Stimulated activated CD4-positive, alpha-beta T cell treated with anti-CD3 and anti-CD28 coated beads, Interleukin-12 subunit alpha, Interleukin-12 subunit beta, amount 100 ng/mL, for 48 hours (primary cell): ENCODE measurements around the gene GTF2H1.
"Not testable (repeated sequence)": the region's sequence is repeated elsewhere in the genome, so short reads cannot be mapped to it uniquely, and the experiment has no call there.

Experiments used
- DNase-seq, 3 donors: peaks; one replicate each; pipeline ENCODE4 v3.0.0-alpha.2; 2020; ENCODE audit warnings: low read depth in 2 of 3, low spot score in 1 of 3

Gene GTF2H1

GRCh38 chr11:18372201-18372600, 49.8 kb downstream of the GTF2H1 start:
- DNase-seq: no peak

DNA sequence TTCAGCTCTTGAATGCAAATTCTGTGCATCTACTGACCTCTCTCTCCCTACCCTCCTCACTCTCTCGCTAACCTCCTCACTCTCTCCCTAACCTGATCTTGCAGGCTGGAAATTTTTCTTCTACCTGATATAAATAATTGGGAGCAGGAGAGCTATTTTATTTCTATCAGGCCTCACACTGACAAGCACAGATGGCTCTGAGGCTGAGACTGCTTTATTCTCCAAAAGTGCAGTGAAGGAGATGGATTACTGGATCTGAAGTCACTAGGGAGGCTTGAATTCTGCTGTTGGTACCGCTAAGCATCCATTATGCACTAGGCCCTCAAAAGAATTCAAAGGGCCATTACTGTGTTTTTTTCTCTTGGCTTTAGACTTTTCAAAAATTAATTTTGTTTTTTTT, 52.6 kb downstream of the GTF2H1 start:
- DNase-seq: no peak

- no peak for DNase-seq
Observed at GRCh38 chr11:18375941-18376340, 53.6 kb downstream of the GTF2H1 start.

GRCh38 chr11:18379201-18379600, 56.8 kb downstream of the GTF2H1 start:
- DNase-seq: no peak

DNA sequence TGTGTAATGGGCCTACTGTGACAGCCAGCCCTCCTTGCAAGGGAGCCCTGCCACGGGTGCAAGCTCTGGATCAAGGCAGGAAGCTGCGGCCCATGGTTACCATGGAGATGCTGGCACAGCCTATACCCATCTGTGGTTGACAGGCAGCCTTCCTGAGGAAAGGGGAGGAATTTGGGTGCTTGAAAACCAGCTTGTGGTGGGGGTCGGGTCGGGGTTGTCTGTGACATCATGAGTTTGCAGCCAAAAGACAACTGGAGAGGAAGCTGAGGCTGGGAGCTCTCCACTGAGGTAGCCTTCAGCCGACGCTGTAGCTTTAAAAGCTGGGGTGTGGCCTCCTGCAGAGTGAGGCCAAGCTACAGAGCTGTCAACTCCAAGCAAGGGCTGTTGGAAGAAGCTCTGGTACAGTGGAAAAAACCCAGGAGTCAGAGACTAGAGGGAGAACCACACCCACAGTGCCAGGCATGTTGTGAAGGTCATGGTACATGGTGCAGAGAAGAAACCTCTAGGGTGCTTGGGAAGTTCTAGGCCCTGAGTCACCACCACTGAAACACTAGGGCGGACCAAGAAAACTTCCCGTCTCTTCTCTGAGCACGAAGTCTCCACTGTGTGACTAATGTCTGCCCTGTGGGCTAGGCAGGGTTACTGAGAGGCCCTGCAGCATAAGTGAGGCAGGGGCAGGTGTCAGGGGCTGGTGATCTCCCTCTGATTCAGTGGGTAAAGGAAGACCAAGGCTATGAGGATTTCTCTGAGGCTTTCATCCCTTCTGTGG, 61.2 kb downstream of the GTF2H1 start:
- peak; percentile 55 to 84 (median 75) for DNase-seq

DNA sequence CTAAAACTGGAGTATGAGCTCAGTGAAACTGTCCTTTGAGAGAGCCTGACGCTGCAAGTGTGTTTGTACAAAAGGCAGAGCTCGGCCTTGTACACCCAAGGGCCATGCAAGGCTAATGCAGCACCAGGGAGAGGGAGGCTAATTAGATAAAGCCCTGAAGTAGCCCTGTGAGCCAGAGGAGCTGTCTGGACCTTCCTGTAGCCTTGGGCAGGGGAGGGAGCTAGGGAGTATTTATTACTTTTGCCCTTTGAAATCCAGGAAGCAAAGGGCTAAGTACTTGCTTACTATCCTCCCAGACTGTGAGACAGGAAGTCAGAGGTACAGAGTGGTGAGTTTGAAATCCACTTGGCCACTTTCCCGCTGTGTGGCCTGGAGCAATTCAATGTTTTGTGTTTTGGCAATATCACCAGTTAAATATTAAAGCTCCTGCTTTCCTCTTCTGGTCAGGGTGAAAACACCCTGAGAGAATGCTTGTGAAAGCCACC, 61.8 kb downstream of the GTF2H1 start:
- DNase-seq: no peak

DNA sequence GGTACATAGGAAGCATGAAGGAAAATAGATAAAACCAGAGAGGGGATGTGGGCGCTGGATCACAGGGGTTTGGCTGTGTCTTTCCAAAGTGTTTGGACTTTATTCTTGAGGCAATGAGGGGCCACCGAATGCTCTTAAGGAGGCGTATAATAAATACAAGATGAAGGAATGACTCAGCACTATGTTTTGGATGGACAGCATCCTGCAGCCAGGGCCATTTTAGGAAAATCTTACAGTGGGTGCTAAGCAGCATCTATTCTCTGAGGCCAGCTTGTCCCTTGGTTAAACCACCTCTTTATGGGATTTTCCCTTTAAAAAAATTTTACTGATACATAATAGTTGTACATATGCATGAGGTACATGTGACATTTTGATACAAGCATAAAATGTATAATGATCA, 67.7 kb downstream of the GTF2H1 start:
- no peak for DNase-seq

DNA sequence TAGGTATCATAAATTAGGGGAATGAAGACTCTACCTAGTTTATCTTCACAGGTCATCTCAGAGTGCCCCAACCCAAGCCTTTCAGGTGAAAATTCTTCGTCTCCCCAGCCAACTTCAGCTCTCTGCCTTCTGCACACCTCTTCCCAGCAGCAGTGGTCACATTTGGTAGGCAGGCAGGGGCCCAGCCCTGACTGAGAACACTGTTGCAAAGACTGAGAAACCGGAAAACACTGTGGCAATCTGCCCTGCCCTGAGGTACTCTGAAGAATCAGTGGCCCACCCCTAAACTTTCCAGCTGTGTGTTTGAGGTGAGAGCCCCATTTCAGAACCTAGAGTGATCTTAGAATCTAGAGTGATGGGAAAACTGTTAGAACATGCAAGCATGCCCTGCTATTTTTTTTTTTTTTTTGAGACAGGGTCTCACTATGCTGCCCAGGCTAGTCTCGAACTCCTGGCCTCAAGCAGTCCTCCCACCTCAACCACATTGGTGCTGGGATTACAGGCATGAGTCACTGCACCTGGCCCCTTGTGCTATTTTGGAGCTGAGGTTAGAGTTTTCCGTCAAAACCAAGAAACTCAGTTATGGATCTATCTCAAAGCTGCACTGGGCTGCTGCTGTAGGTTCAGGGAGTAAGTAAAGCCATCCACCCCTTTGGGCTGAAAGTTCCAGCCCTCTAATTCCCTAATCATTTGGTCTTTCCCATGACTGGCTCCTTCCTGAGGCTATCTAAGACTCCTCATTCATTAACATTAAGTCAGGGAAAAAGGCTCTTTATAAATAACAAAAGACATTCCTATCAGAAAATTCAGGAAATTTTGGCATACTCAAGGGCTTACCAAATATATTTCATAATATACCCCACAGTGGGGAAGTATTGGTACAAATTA, 70.3 kb downstream of the GTF2H1 start:
- DNase-seq: no peak

DNA sequence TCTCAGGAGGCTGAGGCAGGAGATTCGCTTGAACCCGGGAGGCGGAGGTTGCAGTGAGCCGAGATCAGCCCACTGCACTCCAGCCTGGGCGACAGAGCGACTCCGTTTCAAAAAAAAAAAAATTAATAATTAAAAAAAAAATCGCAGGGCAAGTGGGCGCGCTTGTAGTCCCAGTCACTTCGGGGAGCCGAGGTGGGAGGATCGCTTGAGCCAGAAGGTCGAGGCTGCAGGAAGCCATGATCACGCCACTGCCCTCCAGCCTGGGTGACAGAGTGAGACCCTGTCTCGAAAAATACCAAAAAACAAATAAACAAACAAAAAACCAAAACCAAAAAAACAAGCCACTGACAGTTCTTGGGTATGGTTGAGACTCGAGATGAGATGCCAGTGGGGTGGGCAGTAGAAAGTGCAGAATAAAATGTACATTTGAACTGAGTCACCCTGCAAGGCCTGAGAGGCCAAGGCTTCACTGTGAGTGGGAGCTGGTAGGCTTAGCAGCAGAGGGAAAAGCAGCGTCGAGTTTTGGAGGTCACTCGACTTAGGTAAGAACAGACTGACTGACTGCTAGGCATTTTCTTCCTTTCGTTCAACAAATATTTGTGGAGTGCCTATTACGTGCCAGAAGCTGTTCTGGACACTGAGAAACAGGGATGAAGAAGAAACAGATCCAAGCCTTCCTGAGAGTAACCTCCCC, 71.4 kb downstream of the GTF2H1 start:
- DNase-seq: peak in 2 of 3 donors; percentile 20 to 21

DNA sequence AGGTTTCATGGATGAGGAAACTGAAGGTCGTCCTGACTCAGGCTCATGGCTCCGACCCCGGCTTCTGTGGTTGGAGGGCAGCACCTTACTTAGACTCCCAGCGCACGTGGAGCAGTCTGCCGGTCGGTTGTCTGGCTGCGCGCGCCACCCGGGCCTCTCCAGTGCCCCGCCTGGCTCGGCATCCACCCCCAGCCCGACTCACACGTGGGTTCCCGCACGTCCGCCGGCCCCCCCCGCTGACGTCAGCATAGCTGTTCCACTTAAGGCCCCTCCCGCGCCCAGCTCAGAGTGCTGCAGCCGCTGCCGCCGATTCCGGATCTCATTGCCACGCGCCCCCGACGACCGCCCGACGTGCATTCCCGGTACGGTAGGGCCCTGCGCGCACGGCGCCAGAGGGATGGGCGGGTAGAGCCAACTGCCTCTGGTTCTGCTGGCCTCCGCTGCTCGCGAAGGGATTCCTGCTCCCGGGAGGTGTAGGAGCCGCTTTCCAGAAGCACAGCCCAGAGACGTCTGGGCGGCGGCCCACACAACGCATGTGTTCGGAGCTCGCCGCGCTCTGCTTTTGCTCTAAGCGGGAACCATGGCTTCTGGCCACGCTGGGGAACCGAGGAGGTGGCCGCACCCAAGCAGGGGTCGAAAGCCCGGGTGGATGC, 72.0 kb downstream of the GTF2H1 start, which contains the start of gene LDHA:
LDHA (plus strand) TSS at position 289 of the 653 bp plus-strand sequence. CDS start 2,280 bp downstream, outside the sequence.
- DNase-seq: peak; percentile 98 to 99 (median 99)

DNA sequence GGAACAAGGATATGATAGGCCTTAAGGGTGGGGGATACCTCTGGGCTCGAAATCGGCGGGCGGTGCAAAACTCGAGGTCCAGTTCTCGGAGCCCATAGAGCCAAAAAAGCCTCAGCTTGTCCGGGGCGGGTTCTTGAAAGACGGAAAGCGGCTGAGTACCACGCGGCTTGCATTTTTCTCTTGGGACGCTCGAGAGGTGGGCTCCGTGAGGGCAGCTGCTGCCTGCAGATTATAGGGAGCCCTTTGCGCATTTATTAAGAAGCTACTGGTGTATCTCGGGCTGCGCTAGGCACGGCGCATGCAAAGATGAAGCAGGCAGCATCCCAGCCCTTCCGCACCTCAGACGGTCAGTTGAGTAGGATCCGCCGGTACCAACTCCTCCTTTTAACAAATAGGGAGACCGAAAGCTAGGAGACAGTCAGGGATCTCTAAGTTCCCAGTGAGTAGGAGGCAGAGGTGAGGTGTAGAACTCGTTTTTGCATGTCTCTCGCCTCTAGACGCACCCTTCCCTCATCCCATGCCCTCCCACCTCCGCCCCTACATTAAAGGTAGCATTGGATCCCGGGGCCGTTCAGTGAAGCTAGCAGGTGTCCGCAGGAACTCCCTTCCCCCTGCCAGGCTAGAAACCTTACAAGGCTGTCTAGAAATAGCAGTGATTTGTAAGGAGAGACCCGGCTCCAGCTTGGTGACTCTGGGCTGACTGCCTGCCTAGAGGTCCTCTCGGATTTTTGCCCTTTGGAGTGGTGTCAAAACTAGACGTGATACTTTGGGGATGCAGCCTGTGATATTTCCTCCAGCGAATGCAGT, 72.8 kb downstream of the GTF2H1 start:
- DNase-seq: peak in 1 of 3 donors; percentile 9

- DNase-seq: peak; percentile 91 to 94 (median 92)
Observed at GRCh38 chr11:18395735-18396504, 73.6 kb downstream of the GTF2H1 start.

DNA sequence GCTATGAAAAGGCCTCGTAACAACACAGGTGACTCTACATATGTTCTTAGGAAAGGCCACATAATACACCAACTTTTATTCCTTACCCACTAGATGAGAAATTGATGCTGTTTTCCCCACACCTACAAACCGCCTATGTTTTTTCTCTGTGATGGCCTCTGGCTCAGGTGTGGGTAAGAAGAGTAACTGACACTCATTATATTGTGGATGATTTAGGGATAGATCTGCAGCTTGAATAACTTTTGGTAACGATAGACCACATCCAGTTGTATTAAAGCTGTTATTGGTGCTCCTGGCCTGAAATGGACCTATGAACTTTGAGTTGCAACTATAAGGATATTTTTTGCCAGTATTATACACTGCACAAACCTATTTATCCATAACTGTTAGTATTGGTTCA, 75.6 kb downstream of the GTF2H1 start:
- no peak for DNase-seq

DNA sequence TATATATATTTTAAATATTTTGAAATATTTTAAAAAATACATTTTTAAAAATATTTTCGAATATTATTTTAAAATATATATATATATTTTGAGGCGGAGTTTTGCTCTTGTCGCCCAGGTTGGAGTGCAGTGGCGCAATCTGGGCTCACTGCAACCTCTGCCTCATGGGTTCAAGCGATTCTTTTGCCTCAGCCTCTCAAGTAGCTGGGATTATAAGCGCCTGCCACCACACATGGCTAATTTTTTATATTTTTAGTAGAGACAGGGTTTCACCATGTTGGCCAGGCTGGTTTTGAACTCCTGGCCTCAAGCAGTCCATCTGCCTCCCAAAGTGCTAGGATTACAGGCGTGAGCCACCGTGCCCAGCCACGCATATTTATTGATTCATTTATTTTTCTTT, 78.7 kb downstream of the GTF2H1 start:
- not testable (repeated sequence) for DNase-seq

DNA sequence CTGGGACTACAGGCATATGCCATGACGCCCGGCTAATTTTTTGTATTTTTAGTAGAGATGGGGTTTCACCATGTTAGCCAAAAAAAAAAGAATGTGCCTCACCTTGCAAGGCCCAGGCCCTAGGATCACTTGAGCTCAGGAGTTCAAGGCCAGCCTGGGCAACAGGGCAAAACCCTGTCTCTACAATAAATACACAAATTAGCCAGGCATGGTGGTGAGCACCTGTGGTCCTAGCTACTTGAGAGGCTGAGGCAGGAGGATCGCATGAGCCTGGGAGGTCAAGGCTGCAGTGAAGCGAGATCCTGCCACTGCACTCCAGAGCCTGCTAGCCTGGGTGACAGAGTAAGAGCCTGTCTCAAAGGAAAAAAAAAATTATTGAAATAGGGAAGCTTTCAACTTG, 81.7 kb downstream of the GTF2H1 start:
- no peak for DNase-seq

DNA sequence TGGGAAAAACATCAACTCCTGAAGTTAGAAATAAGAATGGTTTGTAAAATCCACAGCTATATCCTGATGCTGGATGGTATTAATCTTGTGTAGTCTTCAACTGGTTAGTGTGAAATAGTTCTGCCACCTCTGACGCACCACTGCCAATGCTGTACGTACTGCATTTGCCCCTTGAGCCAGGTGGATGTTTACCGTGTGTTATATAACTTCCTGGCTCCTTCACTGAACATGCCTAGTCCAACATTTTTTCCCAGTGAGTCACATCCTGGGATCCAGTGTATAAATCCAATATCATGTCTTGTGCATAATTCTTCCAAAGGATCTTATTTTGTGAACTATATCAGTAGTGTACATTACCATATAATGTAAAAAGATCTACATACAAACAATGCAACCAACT, 85.0 kb downstream of the GTF2H1 start:
- not testable (repeated sequence) for DNase-seq

GRCh38 chr11:18408558-18409291, 86.4 kb downstream of the GTF2H1 start:
- DNase-seq: peak in 1 of 3 donors; percentile 8

DNA sequence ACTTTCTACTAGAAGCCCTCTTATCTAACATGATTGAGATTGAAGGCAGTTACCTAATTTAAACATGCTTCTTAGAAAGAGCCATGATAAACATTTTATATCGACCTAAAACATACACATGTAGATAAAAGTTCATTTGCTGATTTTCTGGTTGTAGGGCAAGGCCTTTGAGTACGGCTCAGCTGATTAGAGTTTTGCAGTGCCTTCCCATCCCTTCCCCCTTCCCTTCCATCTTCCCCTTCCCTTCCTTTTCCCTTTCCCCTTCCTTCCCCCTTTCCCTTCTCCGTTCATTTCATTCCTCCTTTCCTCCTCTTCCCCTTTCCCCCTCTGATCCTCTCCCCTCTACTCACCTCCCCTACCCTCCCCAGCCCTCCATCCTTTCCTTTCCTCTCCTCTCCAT, 94.1 kb downstream of the GTF2H1 start:
- DNase-seq: no peak
